Colonic mucosa (tissue), 4 donors: ENCODE data around the gene MAML2. TPM values are rescaled to one million over a fixed set of nuclear protein-coding genes. Genes with fewer than 3 reads are reported as not detected.

Experiments
- DNase-seq: peaks from one replicate; pipeline ENCODE4 v3.0.0-alpha.2; 2020
- H3K27ac ChIP-seq: fragments of 200-600 bp; one replicate; pipeline ENCODE4 v1.8.0; 2021
- H3K27me3 ChIP-seq: fragments of 200-600 bp; one replicate; pipeline ENCODE4 v1.8.0; 2021
- H3K36me3 ChIP-seq: fragments of 200-600 bp; one replicate; pipeline ENCODE4 v1.8.0; 2021
- H3K4me1 ChIP-seq: fragments of 200-600 bp; one replicate; pipeline ENCODE4 v1.8.0; 2021; ENCODE audit warnings: mild to moderate bottlenecking
- H3K4me3 ChIP-seq: fragments of 200-600 bp; one replicate; pipeline ENCODE4 v1.8.0; 2021
- H3K9ac ChIP-seq, 2 donors: one replicate each; pipeline ENCODE4 v1.7.0; 2013; ENCODE audit warnings: control low read depth in 2 of 2, low read depth in 2 of 2, low read length in 2 of 2
- H3K9me3 ChIP-seq: fragments of 200-600 bp; one replicate; pipeline ENCODE4 v1.8.0; 2021
- intact Hi-C: fragments of 100-400 bp; cut with DNase I; formaldehyde crosslinking; loops from one replicate; pipeline ENCODE4 v1.14.1; 2022
- total RNA-seq, 2 donors: library from RNA; stranded (reverse); fragmentation: NEBNext Ultra II Directional in 1 of 2; extraction: Animal tissue kit (Norgen Biotek cat#: 25700) in 1 of 2; gene quantifications; one replicate each; pipeline ENCODE4 v1.2.1, GENCODE V29; 2021
- TF ChIP-seq, protein P1 (sequence below): fragments of 200-600 bp; IDR thresholded peaks from one replicate; pipeline ENCODE4 v1.8.0; 2022; ENCODE audit warnings: antibody characterized with exemption, mild to moderate bottlenecking
- donor health status: healthy.
- donor health status: DM: no; HTN: no; CAD: no.
- donor health status: DM: no; HTN: no; CAD: no.

MAML2 gene
- total RNA-seq, 2 donors from 2014 or later = 10.4 to 11.0 TPM

GRCh38 chr11:96150609-96151008 lies 192.4 kb downstream of the MAML2 start:
- Histone ChIP-seq H3K4me1 (no peaks in the 10 kb centered on the region), H3K36me3 (no peaks in the 10 kb centered on the region), H3K4me3 (no peak overlapping the region), H3K27me3 (no peaks in the 10 kb centered on the region), H3K9ac (no peak overlapping the region), H3K9me3 (no peaks in the 10 kb centered on the region), H3K27ac (no peak overlapping the region)
- TF ChIP-seq, protein P1, sequence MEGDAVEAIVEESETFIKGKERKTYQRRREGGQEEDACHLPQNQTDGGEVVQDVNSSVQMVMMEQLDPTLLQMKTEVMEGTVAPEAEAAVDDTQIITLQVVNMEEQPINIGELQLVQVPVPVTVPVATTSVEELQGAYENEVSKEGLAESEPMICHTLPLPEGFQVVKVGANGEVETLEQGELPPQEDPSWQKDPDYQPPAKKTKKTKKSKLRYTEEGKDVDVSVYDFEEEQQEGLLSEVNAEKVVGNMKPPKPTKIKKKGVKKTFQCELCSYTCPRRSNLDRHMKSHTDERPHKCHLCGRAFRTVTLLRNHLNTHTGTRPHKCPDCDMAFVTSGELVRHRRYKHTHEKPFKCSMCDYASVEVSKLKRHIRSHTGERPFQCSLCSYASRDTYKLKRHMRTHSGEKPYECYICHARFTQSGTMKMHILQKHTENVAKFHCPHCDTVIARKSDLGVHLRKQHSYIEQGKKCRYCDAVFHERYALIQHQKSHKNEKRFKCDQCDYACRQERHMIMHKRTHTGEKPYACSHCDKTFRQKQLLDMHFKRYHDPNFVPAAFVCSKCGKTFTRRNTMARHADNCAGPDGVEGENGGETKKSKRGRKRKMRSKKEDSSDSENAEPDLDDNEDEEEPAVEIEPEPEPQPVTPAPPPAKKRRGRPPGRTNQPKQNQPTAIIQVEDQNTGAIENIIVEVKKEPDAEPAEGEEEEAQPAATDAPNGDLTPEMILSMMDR = no peak
- intact Hi-C loops = no loop called here
- DNase-seq = no peak

DNA sequence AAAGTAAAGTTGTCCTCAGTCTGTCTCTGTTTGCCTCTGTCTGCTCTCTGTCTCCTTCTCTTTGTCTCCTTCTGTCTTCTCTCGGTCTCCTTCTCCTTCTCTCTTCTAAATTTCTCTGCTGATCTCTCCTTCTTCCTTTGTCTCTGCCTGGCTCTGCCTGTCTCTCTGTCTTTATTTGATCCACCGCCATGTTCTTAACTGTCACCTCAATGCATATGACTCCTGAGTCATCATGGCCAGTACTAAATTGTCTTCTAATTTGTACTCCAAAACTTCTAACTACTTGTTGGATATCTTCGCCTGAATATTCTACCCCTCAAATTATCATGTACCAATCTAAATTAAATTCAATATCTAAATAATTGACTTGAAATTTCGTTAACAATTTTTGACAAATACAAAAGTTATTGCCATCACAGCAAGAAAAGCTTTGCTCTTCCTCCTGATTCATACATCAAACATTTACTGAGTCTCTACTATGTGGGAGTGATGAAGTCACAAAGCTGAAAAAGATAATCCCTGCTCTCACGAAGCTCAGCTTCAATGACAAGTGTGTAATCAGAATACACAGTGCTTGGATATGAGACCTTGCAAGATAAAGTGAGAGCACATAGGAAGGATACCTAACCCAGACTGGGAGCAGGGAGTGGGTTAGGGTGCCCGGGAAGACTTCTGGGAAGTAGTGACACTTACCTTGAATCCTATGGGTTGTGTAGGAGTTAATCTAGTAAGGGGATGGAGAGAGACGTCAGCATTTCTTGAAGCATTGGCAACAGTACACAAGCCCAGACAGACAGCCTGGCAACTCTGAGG lies 193.0 kb downstream of the MAML2 start:
- Histone ChIP-seq H3K27ac (no peak overlapping the region), H3K4me3 (no peak overlapping the region), H3K9me3 (no peaks in the 10 kb centered on the region), H3K9ac (no peak overlapping the region), H3K27me3 (no peaks in the 10 kb centered on the region), H3K4me1 (no peaks in the 10 kb centered on the region), H3K36me3 (no peaks in the 10 kb centered on the region)
- DNase-seq = no peak
- TF ChIP-seq, protein P1 = no peak
- intact Hi-C loops = no loop called here

GRCh38 chr11:96147906-96148486 lies 195.0 kb downstream of the MAML2 start:
- no peaks in the 10 kb centered on the region for H3K9me3 ChIP-seq
- H3K9ac ChIP-seq = no peak overlapping the region
- no peak for DNase-seq
- no peaks in the 10 kb centered on the region for H3K4me1 ChIP-seq
- no peaks in the 10 kb centered on the region for H3K36me3 ChIP-seq
- intact Hi-C loops = no loop called here
- H3K27ac ChIP-seq = no peak overlapping the region
- H3K4me3 ChIP-seq = no peak overlapping the region
- TF ChIP-seq, protein P1 = no peak
- H3K27me3 ChIP-seq = no peaks in the 10 kb centered on the region

- intact Hi-C loops = no loop called here
- Histone ChIP-seq H3K27ac (no peak overlapping the region), H3K27me3 (no peaks in the 10 kb centered on the region), H3K4me1 (no peaks in the 10 kb centered on the region), H3K4me3 (no peak overlapping the region), H3K9me3 (no peaks in the 10 kb centered on the region), H3K36me3 (no peaks in the 10 kb centered on the region), H3K9ac (no peak overlapping the region)
- TF ChIP-seq, protein P1 = no peak
- no peak for DNase-seq
Observed at GRCh38 chr11:96147186-96147585, 195.8 kb downstream of the MAML2 start.

- no peaks in the 10 kb centered on the region for H3K4me1 ChIP-seq
- H3K27me3 ChIP-seq = no peaks in the 10 kb centered on the region
- intact Hi-C loops = no loop called here
- no peak for DNase-seq
- H3K36me3 ChIP-seq = no peaks in the 10 kb centered on the region
- no peaks in the 10 kb centered on the region for H3K9me3 ChIP-seq
- H3K9ac ChIP-seq = no peak overlapping the region
- H3K27ac ChIP-seq = no peak overlapping the region
- no peak overlapping the region for H3K4me3 ChIP-seq
- TF ChIP-seq, protein P1 = no peak
Observed at GRCh38 chr11:96146765-96147164, 196.2 kb downstream of the MAML2 start.
